Measurements from ENCODE around the gene RASA3. TPM values are rescaled to one million over a fixed set of nuclear protein-coding genes. Genes with fewer than 3 reads are reported as not detected.
A peak's percentile ranks its signal among the peaks of the same experiment; 100 is the strongest.

Gene RASA3
- total RNA-seq, 2 experiments from 2014 or later: 28.9 to 32.3 TPM

DNA sequence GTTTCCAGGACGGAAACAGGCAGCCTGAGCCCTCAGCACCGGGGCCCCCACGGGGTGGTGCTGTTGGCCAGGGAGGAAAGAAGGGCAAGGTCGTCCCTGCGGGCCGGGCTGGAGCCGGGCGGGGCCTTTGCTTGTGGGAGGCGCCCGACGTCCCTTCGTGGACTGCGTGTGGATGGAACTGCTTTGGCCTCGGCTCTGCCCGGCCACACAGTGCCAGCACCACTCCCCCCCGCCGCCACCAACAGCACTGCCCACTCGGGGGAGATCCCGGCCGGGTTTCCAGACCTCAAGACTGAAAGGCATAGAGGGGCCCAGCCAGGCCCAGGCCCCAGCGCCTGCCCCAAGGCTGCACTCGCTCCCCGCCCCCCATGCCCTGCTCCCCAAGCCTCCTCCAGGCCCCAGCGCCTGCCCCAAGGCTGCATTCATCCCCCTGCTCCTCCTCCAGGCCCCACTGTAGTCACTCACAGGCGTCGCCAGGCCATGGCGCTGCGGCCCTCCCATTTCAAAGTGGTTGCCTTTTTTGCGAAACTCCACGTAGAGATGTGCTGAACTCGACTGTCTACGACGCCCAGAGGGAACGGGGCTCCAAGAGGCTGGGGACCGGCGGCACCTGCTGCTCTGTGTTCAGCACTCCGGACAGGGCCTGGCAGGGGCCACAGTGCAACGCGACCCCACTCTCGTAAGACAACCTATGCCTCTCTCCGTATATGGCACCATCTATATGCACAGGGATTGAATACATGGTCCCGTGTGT lies 181.0 kb downstream of the RASA3 start:
- peaks cover 11% of the 10 kb centered on the region for H3K36me3 Mint-ChIP-seq (ENCODE audit: low read depth)
- ATAC-seq (peak; percentile 89), DNase-seq (peak; percentile 74)
- peaks cover 5% of the 10 kb centered on the region for H3K4me1 Mint-ChIP-seq (ENCODE audit: low read depth)
- TF ChIP-seq, protein P1, sequence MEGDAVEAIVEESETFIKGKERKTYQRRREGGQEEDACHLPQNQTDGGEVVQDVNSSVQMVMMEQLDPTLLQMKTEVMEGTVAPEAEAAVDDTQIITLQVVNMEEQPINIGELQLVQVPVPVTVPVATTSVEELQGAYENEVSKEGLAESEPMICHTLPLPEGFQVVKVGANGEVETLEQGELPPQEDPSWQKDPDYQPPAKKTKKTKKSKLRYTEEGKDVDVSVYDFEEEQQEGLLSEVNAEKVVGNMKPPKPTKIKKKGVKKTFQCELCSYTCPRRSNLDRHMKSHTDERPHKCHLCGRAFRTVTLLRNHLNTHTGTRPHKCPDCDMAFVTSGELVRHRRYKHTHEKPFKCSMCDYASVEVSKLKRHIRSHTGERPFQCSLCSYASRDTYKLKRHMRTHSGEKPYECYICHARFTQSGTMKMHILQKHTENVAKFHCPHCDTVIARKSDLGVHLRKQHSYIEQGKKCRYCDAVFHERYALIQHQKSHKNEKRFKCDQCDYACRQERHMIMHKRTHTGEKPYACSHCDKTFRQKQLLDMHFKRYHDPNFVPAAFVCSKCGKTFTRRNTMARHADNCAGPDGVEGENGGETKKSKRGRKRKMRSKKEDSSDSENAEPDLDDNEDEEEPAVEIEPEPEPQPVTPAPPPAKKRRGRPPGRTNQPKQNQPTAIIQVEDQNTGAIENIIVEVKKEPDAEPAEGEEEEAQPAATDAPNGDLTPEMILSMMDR (IDR thresholded peaks at IDR 0.05): peak; percentile 62
- H3K9me3 Mint-ChIP-seq: no peaks in the 10 kb centered on the region
- ChIA-PET CTCF (no interaction called here), POLR2A (no interaction called here)
- H3K27ac Mint-ChIP-seq: no peak overlapping the region
- H3K4me3 Mint-ChIP-seq: no peak overlapping the region
- no peaks in the 10 kb centered on the region for H3K27me3 Mint-ChIP-seq
- intact Hi-C loops (cut with micrococcal nuclease): no loop called here

DNA sequence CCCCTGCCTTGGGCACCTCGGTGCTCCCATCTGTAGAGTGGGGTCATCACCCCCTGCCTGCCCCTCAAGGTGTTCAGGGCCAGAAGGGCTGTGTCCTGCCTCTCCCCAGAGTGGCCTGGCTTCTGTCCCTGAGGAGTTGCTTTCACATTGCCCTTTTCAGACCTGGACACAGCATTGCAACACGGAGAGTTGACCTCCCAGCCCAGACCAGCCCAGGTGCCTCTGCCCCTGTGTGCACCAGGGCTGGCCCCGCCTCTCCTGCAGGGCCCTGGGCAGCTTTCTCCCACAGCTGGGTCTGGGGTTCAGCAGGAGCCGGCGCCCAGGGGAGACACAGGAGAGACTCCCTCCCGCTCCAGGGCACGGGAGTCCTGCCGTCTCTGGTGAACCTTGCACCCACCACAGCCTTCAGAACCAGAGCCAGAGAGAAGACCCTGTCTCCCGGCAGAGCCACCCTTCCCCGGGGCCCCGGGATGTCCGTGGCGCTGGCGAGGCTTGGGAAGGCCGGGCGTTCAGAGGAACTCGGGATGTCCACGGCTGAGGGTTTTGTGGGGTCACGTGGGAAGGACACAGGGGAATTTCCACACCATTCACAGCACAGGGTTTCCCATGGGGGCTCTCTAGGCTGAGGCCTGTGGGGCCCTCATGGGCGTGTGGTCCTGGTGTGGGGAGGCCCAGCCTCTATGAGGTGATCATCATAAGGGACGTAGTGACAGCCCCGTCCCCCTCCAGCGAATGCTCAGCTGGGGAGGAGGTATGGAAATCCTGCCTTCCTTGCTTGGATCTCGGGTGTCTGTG lies 181.8 kb downstream of the RASA3 start:
- Mint-ChIP-seq H3K36me3 (ENCODE audit: low read depth) (peaks cover 8% of the 10 kb centered on the region), H3K4me1 (ENCODE audit: low read depth) (peaks cover 5% of the 10 kb centered on the region), H3K4me3 (no peak overlapping the region), H3K9me3 (no peaks in the 10 kb centered on the region), H3K27me3 (no peaks in the 10 kb centered on the region), H3K27ac (no peak overlapping the region)
- ChIA-PET POLR2A (no interaction called here), CTCF (no interaction called here)
- ATAC-seq: peak; percentile 31
- DNase-seq: no peak
- intact Hi-C loops (cut with micrococcal nuclease): no loop called here
- TF ChIP-seq, protein P1 (IDR thresholded peaks at IDR 0.05): no peak

DNA sequence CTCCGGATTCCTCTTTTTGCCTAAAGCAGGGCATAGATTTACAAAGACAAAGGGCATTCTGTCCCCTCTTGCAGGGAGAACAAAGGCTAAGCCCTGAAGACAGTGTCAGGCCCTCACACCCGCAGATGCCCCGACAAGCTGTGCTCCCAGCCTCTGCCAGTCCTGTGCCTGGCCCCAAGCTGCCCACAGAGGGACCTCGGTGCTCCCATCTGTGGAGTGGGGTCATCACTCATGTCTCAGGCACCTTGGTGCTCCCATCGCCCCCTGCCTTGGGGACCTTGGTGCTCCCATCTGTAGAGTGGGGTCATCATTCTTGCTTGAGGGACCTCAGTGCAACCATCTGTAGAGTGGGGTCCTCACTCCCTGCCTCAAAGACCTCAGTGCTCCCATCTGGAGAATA lies 182.9 kb downstream of the RASA3 start:
- POLR2A ChIA-PET: no interaction called here
- CTCF ChIA-PET: no interaction called here
- Mint-ChIP-seq H3K4me1 (ENCODE audit: low read depth) (peaks cover 5% of the 10 kb centered on the region), H3K36me3 (ENCODE audit: low read depth) (peaks cover 2% of the 10 kb centered on the region), H3K27me3 (no peaks in the 10 kb centered on the region), H3K4me3 (no peak overlapping the region), H3K9me3 (no peaks in the 10 kb centered on the region), H3K27ac (no peak overlapping the region)
- ATAC-seq (no peak), DNase-seq (no peak)
- TF ChIP-seq, protein P1 (IDR thresholded peaks at IDR 0.05): no peak
- intact Hi-C loops (cut with micrococcal nuclease): loop anchor here (2.0 kb wide), 1 partner anchor 277 kb away; no protein-coding TSS in a partner anchor

DNA sequence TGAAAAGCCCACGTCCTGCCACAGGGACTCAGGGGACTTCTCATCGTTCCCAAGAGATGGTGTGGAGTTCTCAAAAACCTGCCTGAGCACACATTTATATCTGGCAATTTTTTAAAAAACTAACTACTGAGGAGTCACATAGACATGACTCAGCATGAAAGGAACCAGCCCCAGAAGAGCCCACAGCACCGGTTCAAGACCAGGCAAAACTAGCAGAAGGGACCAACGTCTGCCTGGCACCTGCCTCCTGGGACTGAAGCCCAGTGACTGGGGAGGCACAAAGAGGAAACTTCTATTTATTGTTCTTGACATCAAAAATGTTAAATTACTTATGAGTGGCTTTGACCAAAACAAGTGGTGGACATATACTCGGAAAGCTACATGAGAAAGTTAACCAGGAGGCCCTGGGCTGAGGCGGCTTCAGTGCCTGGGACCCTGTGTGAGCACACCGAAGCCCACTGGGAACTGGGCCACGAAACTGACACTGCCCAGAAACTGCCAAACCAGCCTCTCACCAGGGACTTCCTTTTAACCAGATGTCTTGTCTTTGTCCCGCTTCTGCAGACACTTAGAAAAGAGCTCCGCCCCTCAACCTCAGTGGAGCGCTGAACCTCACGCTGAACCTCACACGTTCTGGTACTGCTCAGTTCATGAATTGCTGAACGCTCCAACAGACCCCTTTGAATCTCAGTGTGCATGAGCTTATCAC lies 184.2 kb downstream of the RASA3 start:
- ATAC-seq: no peak
- TF ChIP-seq, protein P1 (IDR thresholded peaks at IDR 0.05): no peak
- DNase-seq: no peak
- no peak overlapping the region for H3K27ac Mint-ChIP-seq
- POLR2A ChIA-PET: no interaction called here
- H3K4me1 Mint-ChIP-seq (ENCODE audit: low read depth): peaks cover 5% of the 10 kb centered on the region
- no peaks in the 10 kb centered on the region for H3K27me3 Mint-ChIP-seq
- intact Hi-C loops (cut with micrococcal nuclease): loop anchor here (2.0 kb wide), 1 partner anchor 279 kb away; no protein-coding TSS in a partner anchor
- no peak overlapping the region for H3K4me3 Mint-ChIP-seq
- H3K36me3 Mint-ChIP-seq (ENCODE audit: low read depth): no peaks in the 10 kb centered on the region
- CTCF ChIA-PET: no interaction called here
- H3K9me3 Mint-ChIP-seq: no peaks in the 10 kb centered on the region

Data from activated CD8-positive, alpha-beta T cell treated with anti-CD3 and anti-CD28 coated beads for 36 hours (primary cell).